Measurements from ENCODE around the gene CNBD2.

GRCh38 chr20:36062799-36063198 is 94.4 kb downstream of the CNBD2 start:
- TF ChIP-seq CTCF (IDR thresholded peaks at IDR 0.05) (no peak), POLR2AphosphoS5 (IDR thresholded peaks at IDR 0.05; ENCODE audit: insufficient read depth in 1 of 2, low read depth in 1 of 2) (no peak)

All from vagina (tissue), 2 donors.